Keratinocyte (primary cell): ENCODE results near the gene USP49. TPM values are rescaled to one million over a fixed set of nuclear protein-coding genes. Genes with fewer than 3 reads are reported as not detected.

Source experiments
- DNase-seq: peaks from one replicate; pipeline ENCODE4 v3.0.0-alpha.2; 2011; ENCODE audit warnings: low read depth, missing footprints, low spot score
- FAIRE-seq: peaks from 2 replicates; lab custom pipeline; 2011; peaks lifted over from hg19 to GRCh38; lab: Jason Lieb, UNC
- H2AFZ ChIP-seq: 2 replicates; pipeline ENCODE4 v1.6.0; 2012; ENCODE audit warnings: low read length, control low read depth, inconsistent platforms; ENCODE audit not compliant: control insufficient read depth
- H3K27ac ChIP-seq: 2 replicates; pipeline ENCODE4 v1.5.1; 2011; ENCODE audit warnings: low read length; ENCODE audit not compliant: control insufficient read depth, insufficient read depth
- H3K27me3 ChIP-seq: 3 replicates; pipeline ENCODE4 v1.6.0; 2011; ENCODE audit warnings: low read length; ENCODE audit not compliant: control insufficient read depth, insufficient read depth; ENCODE audit errors: extremely low read depth
- H3K36me3 ChIP-seq, 2 experiments: 2 replicates in 1 of 2; 3 replicates in 1 of 2; pipeline ENCODE4 v1.5.1; 2011; ENCODE audit warnings: low read length in 2 of 2, mild to moderate bottlenecking in 1 of 2; ENCODE audit not compliant: control insufficient read depth in 2 of 2, insufficient read depth in 2 of 2; ENCODE audit errors: extremely low read depth in 1 of 2
- H3K4me1 ChIP-seq: 3 replicates; pipeline ENCODE4 v1.5.1; 2011; ENCODE audit warnings: low read length; ENCODE audit not compliant: control insufficient read depth, insufficient read depth; ENCODE audit errors: extremely low read depth
- H3K4me2 ChIP-seq: 3 replicates; pipeline ENCODE4 v1.6.0; 2011; ENCODE audit warnings: low read depth, low read length; ENCODE audit not compliant: control insufficient read depth, insufficient read depth; ENCODE audit errors: extremely low read depth
- H3K4me3 ChIP-seq, 3 experiments: fragments of 200-600 bp in 1 of 3; sonication (generic) in 1 of 3; 2 replicates in 2 of 3; 3 replicates in 1 of 3; pipeline ENCODE4 v1.5.1; 2011 to 2016; ENCODE audit warnings: low read length in 3 of 3, mild to moderate bottlenecking in 3 of 3, control low read depth in 2 of 3, inconsistent platforms in 1 of 3, low read depth in 1 of 3, mixed read lengths in 1 of 3, mixed run types in 1 of 3, moderate library complexity in 1 of 3; ENCODE audit not compliant: control insufficient read depth in 2 of 3, insufficient read depth in 2 of 3; ENCODE audit errors: extremely low read depth in 1 of 3
- H3K79me2 ChIP-seq: 2 replicates; pipeline ENCODE4 v1.6.0; 2012; ENCODE audit warnings: low read length; ENCODE audit not compliant: control insufficient read depth, insufficient read depth
- H3K9ac ChIP-seq: 3 replicates; pipeline ENCODE4 v1.6.0; 2011; ENCODE audit warnings: low read length; ENCODE audit not compliant: control insufficient read depth, insufficient read depth; ENCODE audit errors: extremely low read depth
- H3K9me1 ChIP-seq: 3 replicates; pipeline ENCODE4 v1.6.0; 2011; ENCODE audit warnings: low read length; ENCODE audit not compliant: control insufficient read depth, insufficient read depth; ENCODE audit errors: extremely low read depth
- H3K9me3 ChIP-seq: 2 replicates; pipeline ENCODE4 v1.5.1; 2012; ENCODE audit warnings: low read depth, low read length; ENCODE audit not compliant: control insufficient read depth
- H4K20me1 ChIP-seq: 3 replicates; pipeline ENCODE4 v1.6.0; 2011; ENCODE audit warnings: low read length; ENCODE audit not compliant: control insufficient read depth, insufficient read depth; ENCODE audit errors: extremely low read depth
- EZH2 ChIP-seq: IDR thresholded peaks from one replicate; pipeline ENCODE4 v1.6.1; 2012; ENCODE audit warnings: inconsistent platforms, mild to moderate bottlenecking, low read length, moderate library complexity
- dilution Hi-C: fragments of 300-500 bp; cut with MboI; formaldehyde crosslinking; loops from one replicate; pipeline ENCODE4 v1.7.0; 2020; ENCODE audit warnings: low sequenced_read_pairs; ENCODE audit not compliant: extremely low pct_ligation_motif_present
- polyA plus RNA-seq, 5 experiments: library from polyadenylated mRNA; depleted of rRNA in 3 of 5; stranded (reverse) in 3 of 5; stranded (forward) in 1 of 5; unstranded in 1 of 5; fragments of >200 nt; gene quantifications; 1 replicate in 1 of 5; 2 replicates in 3 of 5; 3 replicates in 1 of 5; pipeline versions ENCODE4 v1.2.1 to v1.2.3, GENCODE V29; 2011 to 2012; ENCODE audit warnings: missing spikeins in 2 of 5, low read depth in 1 of 5, low replicate concordance in 1 of 5
- TF ChIP-seq, protein P1 (sequence below), 3 experiments: IDR thresholded peaks in 1 of 3; conservative IDR thresholded peaks in 1 of 3; optimal IDR thresholded peaks in 1 of 3; 2 replicates in 2 of 3; 3 replicates in 1 of 3; pipeline versions ENCODE3 to v1.5.1; 2011; ENCODE audit warnings: low read length in 3 of 3, mild to moderate bottlenecking in 3 of 3, moderate library complexity in 2 of 3, control low read depth in 1 of 3, inconsistent platforms in 1 of 3; ENCODE audit not compliant: insufficient read depth in 2 of 3; ENCODE audit errors: extremely low read depth in 1 of 3

USP49 gene
- polyA plus RNA-seq, 1 donor (not counting 4 experiments of a cell fraction or from before 2014, with no cell fraction given) = 2.3 TPM

DNA sequence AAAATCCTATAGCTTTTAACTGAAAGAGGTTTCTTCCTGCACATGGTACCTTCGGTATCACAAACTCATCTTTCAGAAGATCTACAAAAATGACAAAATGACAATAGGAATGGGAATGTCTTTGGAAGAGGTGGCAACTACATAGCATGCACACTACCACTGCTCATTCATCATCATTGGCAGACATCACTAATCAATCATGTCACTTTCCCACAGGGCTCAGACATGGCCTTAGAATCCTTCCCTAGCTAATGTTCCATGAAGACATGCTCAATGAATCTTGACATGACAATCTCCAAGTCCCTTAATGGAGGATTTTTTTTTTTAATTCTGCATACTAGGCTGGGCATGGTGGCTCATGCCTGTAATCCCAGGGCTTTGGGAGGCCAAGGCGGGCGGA is 144.8 kb downstream of the USP49 start:
- no peaks in the 10 kb centered on the region for H3K79me2 ChIP-seq
- no peak overlapping the region for H3K4me2 ChIP-seq
- H3K4me3 ChIP-seq = no peak overlapping the region
- no peaks in the 10 kb centered on the region for H3K36me3 ChIP-seq
- dilution Hi-C loops = no loop called here
- no peak for FAIRE-seq
- H3K9ac ChIP-seq = no peak overlapping the region
- no peak for DNase-seq
- no peak overlapping the region for H3K27ac ChIP-seq
- H2AFZ ChIP-seq = no peak overlapping the region
- H3K9me3 ChIP-seq = no peaks in the 10 kb centered on the region
- no peaks in the 10 kb centered on the region for H3K4me1 ChIP-seq
- H3K9me1 ChIP-seq = no peaks in the 10 kb centered on the region
- H3K27me3 ChIP-seq = peaks cover 6% of the 10 kb centered on the region
- TF ChIP-seq, protein P1, sequence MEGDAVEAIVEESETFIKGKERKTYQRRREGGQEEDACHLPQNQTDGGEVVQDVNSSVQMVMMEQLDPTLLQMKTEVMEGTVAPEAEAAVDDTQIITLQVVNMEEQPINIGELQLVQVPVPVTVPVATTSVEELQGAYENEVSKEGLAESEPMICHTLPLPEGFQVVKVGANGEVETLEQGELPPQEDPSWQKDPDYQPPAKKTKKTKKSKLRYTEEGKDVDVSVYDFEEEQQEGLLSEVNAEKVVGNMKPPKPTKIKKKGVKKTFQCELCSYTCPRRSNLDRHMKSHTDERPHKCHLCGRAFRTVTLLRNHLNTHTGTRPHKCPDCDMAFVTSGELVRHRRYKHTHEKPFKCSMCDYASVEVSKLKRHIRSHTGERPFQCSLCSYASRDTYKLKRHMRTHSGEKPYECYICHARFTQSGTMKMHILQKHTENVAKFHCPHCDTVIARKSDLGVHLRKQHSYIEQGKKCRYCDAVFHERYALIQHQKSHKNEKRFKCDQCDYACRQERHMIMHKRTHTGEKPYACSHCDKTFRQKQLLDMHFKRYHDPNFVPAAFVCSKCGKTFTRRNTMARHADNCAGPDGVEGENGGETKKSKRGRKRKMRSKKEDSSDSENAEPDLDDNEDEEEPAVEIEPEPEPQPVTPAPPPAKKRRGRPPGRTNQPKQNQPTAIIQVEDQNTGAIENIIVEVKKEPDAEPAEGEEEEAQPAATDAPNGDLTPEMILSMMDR (optimal IDR thresholded peaks at IDR 0.05 in 1 of 3, IDR thresholded peaks at IDR 0.05 in 1 of 3, conservative IDR thresholded peaks at IDR 0.05 in 1 of 3; ENCODE audit: extremely low read depth in 1 of 3, insufficient read depth in 2 of 3, low read length in 3 of 3) = no peak
- TF ChIP-seq EZH2 = no peak
- H4K20me1 ChIP-seq = no peaks in the 10 kb centered on the region

DNA sequence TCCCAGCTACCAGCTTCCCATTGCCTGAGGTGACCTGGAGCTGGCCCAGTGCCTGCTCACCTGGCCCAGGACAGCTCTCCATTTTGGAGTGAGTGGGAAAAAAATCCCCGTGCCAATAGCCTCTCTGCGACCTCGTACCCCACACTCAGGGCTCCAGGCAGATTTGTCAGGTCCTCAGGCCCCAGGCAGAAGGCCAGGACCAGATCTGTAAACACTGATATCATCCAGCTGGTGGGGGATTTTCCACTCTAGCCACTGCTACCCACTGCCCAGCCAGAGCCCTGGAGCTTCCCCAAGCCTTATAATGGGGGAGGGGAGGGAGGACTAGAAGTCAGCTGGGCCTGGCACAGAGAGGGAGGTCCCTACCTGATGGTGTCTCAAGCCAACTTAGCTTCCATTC is 146.6 kb downstream of the USP49 start:
- H3K9ac ChIP-seq = no peak overlapping the region
- no peak for TF ChIP-seq EZH2
- TF ChIP-seq, protein P1 (optimal IDR thresholded peaks at IDR 0.05 in 1 of 3, IDR thresholded peaks at IDR 0.05 in 1 of 3, conservative IDR thresholded peaks at IDR 0.05 in 1 of 3; ENCODE audit: extremely low read depth in 1 of 3, insufficient read depth in 2 of 3, low read length in 3 of 3) = no peak
- no peaks in the 10 kb centered on the region for H3K79me2 ChIP-seq
- no peaks in the 10 kb centered on the region for H3K27me3 ChIP-seq
- H3K9me1 ChIP-seq = no peaks in the 10 kb centered on the region
- no peaks in the 10 kb centered on the region for H4K20me1 ChIP-seq
- no peak overlapping the region for H3K4me2 ChIP-seq
- no peaks in the 10 kb centered on the region for H3K36me3 ChIP-seq
- no peaks in the 10 kb centered on the region for H3K9me3 ChIP-seq
- dilution Hi-C loops = no loop called here
- DNase-seq = no peak
- no peak for FAIRE-seq
- no peak overlapping the region for H3K4me3 ChIP-seq
- no peak overlapping the region for H2AFZ ChIP-seq
- no peak overlapping the region for H3K27ac ChIP-seq
- H3K4me1 ChIP-seq = no peaks in the 10 kb centered on the region
